ENCODE measurements around the gene MFRP. TPM values are rescaled to one million over a fixed set of nuclear protein-coding genes. Genes with fewer than 3 reads are reported as not detected.

MFRP gene
- polyA plus RNA-seq, 2 of the 4 experiments (the other 2 are of a cell fraction) = not detected

GRCh38 chr11:119368121-119369034 lies 21.9 kb upstream of the MFRP start:
- DNase-seq (ENCODE audit: low read depth in 1 of 2, low spot score in 1 of 2) (peak in 1 of 2 experiments; percentile 30), FAIRE-seq (no peak), ATAC-seq (peak; percentile 7 to 39; a peak in 4 of 6 replicates)

GRCh38 chr11:119367661-119368120 lies 21.2 kb upstream of the MFRP start:
- no peak for FAIRE-seq
- CTCF ChIA-PET = interaction anchor here (0.9 to 20.0 kb wide), 12 partner anchors 9 to 171 kb away, joined by 3 to 341 read pairs (median 6); partner anchors contain the start of gene USP2
- Histone ChIP-seq H3K4me2 (peak overlapping the region; percentile 56), H3K4me3 (no peak overlapping the region), H3K4me1 (peaks cover 55% of the 10 kb centered on the region), H3K27ac (peak overlapping the region in 1 of 2 experiments; percentile 75; a peak in 4 of 6 replicates), H3K9me3 (no peaks in the 10 kb centered on the region)
- no peak for DNase-seq (ENCODE audit: low read depth in 1 of 2, low spot score in 1 of 2)
- POLR2A ChIA-PET = no interaction called here
- no peak; a peak in 2 of 6 replicates for ATAC-seq
- WGBS (ENCODE audit: missing lambda C conversion rate) = 49% methylated on average over 5 of the region's 9 CpGs
- no peak for TF ChIP-seq PHF8 (IDR thresholded peaks at IDR 0.05; ENCODE audit: borderline replicate concordance, low read depth)
- TF ChIP-seq SREBF2 (IDR thresholded peaks at IDR 0.05) = no peak
- no peak for TF ChIP-seq HMGXB4 (CRISPR knock-in tag; IDR thresholded peaks at IDR 0.05; ENCODE audit: borderline replicate concordance)
- no peak for TF ChIP-seq KDM1A (IDR thresholded peaks at IDR 0.05; ENCODE audit: low read depth)
- TF ChIP-seq MYC (IDR thresholded peaks at IDR 0.05; ENCODE audit: borderline replicate concordance, low read length) = no peak
- TF ChIP-seq HEYL (CRISPR knock-in tag; IDR thresholded peaks at IDR 0.05) = no peak
- no peak for TF ChIP-seq FOXS1 (CRISPR knock-in tag; IDR thresholded peaks at IDR 0.05)
- no peak for TF ChIP-seq NFE2L2 (conservative IDR thresholded peaks at IDR 0.05; ENCODE audit: low read length)
- TF ChIP-seq PBX3 (IDR thresholded peaks at IDR 0.05) = no peak
- no peak for TF ChIP-seq ESRRA (IDR thresholded peaks at IDR 0.05; ENCODE audit: borderline replicate concordance, low read length)
- TF ChIP-seq CHD2 (IDR thresholded peaks at IDR 0.05; ENCODE audit: low read length, partially characterized antibody) = no peak
- TF ChIP-seq CBX8 (IDR thresholded peaks at IDR 0.05) = no peak

More at GRCh38 chr11:119368121-119369034, 21.9 kb upstream of the MFRP start:
- peak overlapping the region; percentile 19 to 75; a peak in 4 of 6 replicates for H3K27ac ChIP-seq
- peaks cover 49% of the 10 kb centered on the region for H3K4me1 ChIP-seq
- TF ChIP-seq FOSL2 (IDR thresholded peaks at IDR 0.05) = no peak
- 0 out of 2 replicates have a peak, but pooled peaks have one; percentile 32 for TF ChIP-seq FOSL2 (CRISPR knock-in tag; IDR thresholded peaks at IDR 0.05)
- TF ChIP-seq MAFK (IDR thresholded peaks at IDR 0.05; ENCODE audit: partially characterized antibody) = peak; percentile 48
- TF ChIP-seq POLR2A (IDR thresholded peaks at IDR 0.05; ENCODE audit: low read length) = no peak
- 60% methylated on average over 15 of the region's 17 CpGs for WGBS (ENCODE audit: missing lambda C conversion rate)
- H3K4me2 ChIP-seq = peak overlapping the region; percentile 56
- ChIA-PET POLR2A (no interaction called here), CTCF (interaction anchor here (0.9 to 20.0 kb wide), 14 partner anchors 6 to 171 kb away, joined by 3 to 341 read pairs (median 6); partner anchors contain the start of gene USP2)
- no peaks in the 10 kb centered on the region for H3K9me3 ChIP-seq
- H3K4me3 ChIP-seq = no peak overlapping the region

GRCh38 chr11:119366690-119367620 lies 20.4 kb upstream of the MFRP start:
- H3K27ac ChIP-seq = peak overlapping the region in 1 of 2 experiments; percentile 38; a peak in 1 of 6 replicates
- H3K4me2 ChIP-seq = no peak overlapping the region
- ATAC-seq (no peak), FAIRE-seq (no peak), DNase-seq (ENCODE audit: low read depth in 1 of 2, low spot score in 1 of 2) (no peak)
- 91% methylated on average over 11 of the region's 11 CpGs for WGBS (ENCODE audit: missing lambda C conversion rate)
- H3K4me3 ChIP-seq = no peak overlapping the region
- CTCF ChIA-PET = interaction anchor here (0.7 to 20.0 kb wide), 9 partner anchors 9 to 170 kb away, joined by 3 to 341 read pairs (median 6); partner anchors contain the start of gene USP2
- POLR2A ChIA-PET = no interaction called here
- no peaks in the 10 kb centered on the region for H3K9me3 ChIP-seq
- peaks cover 62% of the 10 kb centered on the region for H3K4me1 ChIP-seq
- TF ChIP-seq MAX (IDR thresholded peaks at IDR 0.05) (no peak), TP53 (CRISPR knock-in tag; IDR thresholded peaks at IDR 0.05) (no peak), POLR2AphosphoS2 (conservative IDR thresholded peaks at IDR 0.05; ENCODE audit: low read length) (no peak), MAZ (IDR thresholded peaks at IDR 0.05; ENCODE audit: borderline replicate concordance, low read depth, low read length) (no peak), CHD2 (IDR thresholded peaks at IDR 0.05; ENCODE audit: low read length, partially characterized antibody) (no peak), EHF (CRISPR knock-in tag; IDR thresholded peaks at IDR 0.05) (no peak), RFX5 (IDR thresholded peaks at IDR 0.05) (no peak), BHLHE40 (IDR thresholded peaks at IDR 0.05; ENCODE audit: low read depth, low read length) (no peak), MAFK (IDR thresholded peaks at IDR 0.05; ENCODE audit: partially characterized antibody) (no peak), FOSB (CRISPR knock-in tag; IDR thresholded peaks at IDR 0.05) (no peak), HMGXB4 (CRISPR knock-in tag; IDR thresholded peaks at IDR 0.05; ENCODE audit: borderline replicate concordance) (no peak), HDAC2 (IDR thresholded peaks at IDR 0.05) (no peak), ZC3H11A (IDR thresholded peaks at IDR 0.05) (no peak), NPAS2 (CRISPR knock-in tag; IDR thresholded peaks at IDR 0.05; ENCODE audit: borderline replicate concordance) (no peak)

All from A549 (cell line).